GM12878 (cell line): Measurements from ENCODE around the gene IER2. TPM values are rescaled to one million over a fixed set of nuclear protein-coding genes. Genes with fewer than 3 reads are reported as not detected.

Experiments
- BRCA1 ChIP-seq: IDR thresholded peaks from 2 replicates; pipeline ENCODE4 v1.6.1; 2011; ENCODE audit warnings: low read depth, low read length, improper control_type of control experiment
- CHD2 ChIP-seq: IDR thresholded peaks from 2 replicates; pipeline ENCODE4 v1.6.1; 2011; ENCODE audit warnings: low read depth, low read length, improper control_type of control experiment, borderline replicate concordance
- DPF2 ChIP-seq: fragments of 450-650 bp; IDR thresholded peaks from 2 replicates; pipeline ENCODE4 v1.6.1; 2017; ENCODE audit warnings: mild to moderate bottlenecking
- E2F4 ChIP-seq: IDR thresholded peaks from 2 replicates; pipeline ENCODE4 v1.6.1; 2012; ENCODE audit warnings: low read depth, low read length, improper control_type of control experiment
- IKZF2 ChIP-seq, 2 experiments: fragments of 450-650 bp; IDR thresholded peaks; 2 replicates each; pipeline ENCODE4 v1.6.1; 2017; ENCODE audit warnings: mild to moderate bottlenecking in 2 of 2, moderate library complexity in 2 of 2
- IRF4 ChIP-seq: IDR thresholded peaks from 2 replicates; pipeline ENCODE4 v1.6.1; 2011; ENCODE audit warnings: low read depth, low read length
- MTA3 ChIP-seq: IDR thresholded peaks from 2 replicates; pipeline ENCODE4 v1.6.1; 2012; ENCODE audit warnings: low read length, inconsistent platforms, borderline replicate concordance
- NFYB ChIP-seq: IDR thresholded peaks from 2 replicates; pipeline ENCODE4 v1.6.1; 2011; ENCODE audit warnings: low read depth, mild to moderate bottlenecking, low read length, improper control_type of control experiment, moderate library complexity; ENCODE audit not compliant: insufficient read depth
- NR2F1 ChIP-seq: fragments of 450-650 bp; conservative IDR thresholded peaks from 2 replicates; pipeline ENCODE4 v1.6.1; 2017; ENCODE audit warnings: mild to moderate bottlenecking
- PML ChIP-seq: IDR thresholded peaks from 2 replicates; pipeline ENCODE4 v1.6.1; 2012; ENCODE audit warnings: low read length, inconsistent platforms
- POLR2A ChIP-seq: IDR thresholded peaks from 2 replicates; pipeline ENCODE4 v1.6.1; 2011; ENCODE audit warnings: low read depth, mild to moderate bottlenecking, low read length
- RAD21 ChIP-seq: IDR thresholded peaks from 2 replicates; pipeline ENCODE4 v1.6.1; 2011; ENCODE audit warnings: mild to moderate bottlenecking, low read depth, low read length, moderate library complexity; ENCODE audit not compliant: insufficient read depth
- RELB ChIP-seq: fragments of 450-650 bp; IDR thresholded peaks from 2 replicates; pipeline ENCODE4 v1.6.1; 2017; ENCODE audit warnings: low read depth, mild to moderate bottlenecking, moderate library complexity
- SIN3A ChIP-seq: IDR thresholded peaks from 2 replicates; pipeline ENCODE4 v1.6.1; 2012; ENCODE audit warnings: low read depth, low read length, improper control_type of control experiment
- ZBED1 ChIP-seq: IDR thresholded peaks from 2 replicates; pipeline ENCODE4 v1.6.1; 2016; ENCODE audit warnings: borderline replicate concordance
- ZBTB40 ChIP-seq: fragments of 450-650 bp; IDR thresholded peaks from 2 replicates; pipeline ENCODE4 v1.6.1; 2016; ENCODE audit warnings: mild to moderate bottlenecking, moderate library complexity, borderline replicate concordance
- ZNF24 ChIP-seq: fragments of 450-650 bp; IDR thresholded peaks from 2 replicates; pipeline ENCODE4 v1.6.1; 2017; ENCODE audit warnings: antibody characterized with exemption, mild to moderate bottlenecking
- polyA plus RNA-seq, 11 experiments: library from polyadenylated mRNA; depleted of rRNA in 4 of 11; unstranded in 6 of 11; stranded (reverse) in 5 of 11; fragments of >200 nt; fragmentation: Nextera tagmentation in 4 of 11; fragmentation: Illumina TruSeq in 1 of 11; extraction: Ambion mirVana in 4 of 11; extraction: Trizol in 1 of 11; gene quantifications; 1 replicate in 1 of 11; 2 replicates in 10 of 11; pipeline versions ENCODE4 v1.2.1 to v1.2.3, GENCODE V29; 2011 to 2016; ENCODE audit warnings: inconsistent platforms in 2 of 11, missing spikeins in 2 of 11, low read depth in 1 of 11
- total RNA-seq, 4 experiments: library from RNA; depleted of rRNA in 3 of 4; stranded (reverse); fragments of >200 nt in 3 of 4; fragmentation: Illumina TruSeq in 1 of 4; extraction: Trizol in 1 of 4; gene quantifications; 2 replicates each; pipeline versions ENCODE4 v1.2.1 to v1.2.3, GENCODE V29; 2013 to 2021
- TF ChIP-seq, protein P1 (sequence below): IDR thresholded peaks from 2 replicates; pipeline ENCODE4 v1.6.1; 2012; ENCODE audit warnings: improper control_type of control experiment, low read depth, low read length; ENCODE audit not compliant: insufficient replicate concordance

IER2 gene
- total and polyA plus RNA-seq, 10 of the 15 experiments (the other 5 are each of a cell fraction or from before 2014, with no cell fraction given), result 2.8 to 94.5 (median 24.9) TPM

GRCh38 chr19:13162724-13163608 is 12.8 kb downstream of the IER2 start (continued):
- no peak for TF ChIP-seq RAD21
- no peak for TF ChIP-seq MTA3
- no peak for TF ChIP-seq E2F4
- TF ChIP-seq CHD2, result 0 out of 2 replicates have a peak, but pooled peaks have one; percentile 34
- TF ChIP-seq, protein P1, sequence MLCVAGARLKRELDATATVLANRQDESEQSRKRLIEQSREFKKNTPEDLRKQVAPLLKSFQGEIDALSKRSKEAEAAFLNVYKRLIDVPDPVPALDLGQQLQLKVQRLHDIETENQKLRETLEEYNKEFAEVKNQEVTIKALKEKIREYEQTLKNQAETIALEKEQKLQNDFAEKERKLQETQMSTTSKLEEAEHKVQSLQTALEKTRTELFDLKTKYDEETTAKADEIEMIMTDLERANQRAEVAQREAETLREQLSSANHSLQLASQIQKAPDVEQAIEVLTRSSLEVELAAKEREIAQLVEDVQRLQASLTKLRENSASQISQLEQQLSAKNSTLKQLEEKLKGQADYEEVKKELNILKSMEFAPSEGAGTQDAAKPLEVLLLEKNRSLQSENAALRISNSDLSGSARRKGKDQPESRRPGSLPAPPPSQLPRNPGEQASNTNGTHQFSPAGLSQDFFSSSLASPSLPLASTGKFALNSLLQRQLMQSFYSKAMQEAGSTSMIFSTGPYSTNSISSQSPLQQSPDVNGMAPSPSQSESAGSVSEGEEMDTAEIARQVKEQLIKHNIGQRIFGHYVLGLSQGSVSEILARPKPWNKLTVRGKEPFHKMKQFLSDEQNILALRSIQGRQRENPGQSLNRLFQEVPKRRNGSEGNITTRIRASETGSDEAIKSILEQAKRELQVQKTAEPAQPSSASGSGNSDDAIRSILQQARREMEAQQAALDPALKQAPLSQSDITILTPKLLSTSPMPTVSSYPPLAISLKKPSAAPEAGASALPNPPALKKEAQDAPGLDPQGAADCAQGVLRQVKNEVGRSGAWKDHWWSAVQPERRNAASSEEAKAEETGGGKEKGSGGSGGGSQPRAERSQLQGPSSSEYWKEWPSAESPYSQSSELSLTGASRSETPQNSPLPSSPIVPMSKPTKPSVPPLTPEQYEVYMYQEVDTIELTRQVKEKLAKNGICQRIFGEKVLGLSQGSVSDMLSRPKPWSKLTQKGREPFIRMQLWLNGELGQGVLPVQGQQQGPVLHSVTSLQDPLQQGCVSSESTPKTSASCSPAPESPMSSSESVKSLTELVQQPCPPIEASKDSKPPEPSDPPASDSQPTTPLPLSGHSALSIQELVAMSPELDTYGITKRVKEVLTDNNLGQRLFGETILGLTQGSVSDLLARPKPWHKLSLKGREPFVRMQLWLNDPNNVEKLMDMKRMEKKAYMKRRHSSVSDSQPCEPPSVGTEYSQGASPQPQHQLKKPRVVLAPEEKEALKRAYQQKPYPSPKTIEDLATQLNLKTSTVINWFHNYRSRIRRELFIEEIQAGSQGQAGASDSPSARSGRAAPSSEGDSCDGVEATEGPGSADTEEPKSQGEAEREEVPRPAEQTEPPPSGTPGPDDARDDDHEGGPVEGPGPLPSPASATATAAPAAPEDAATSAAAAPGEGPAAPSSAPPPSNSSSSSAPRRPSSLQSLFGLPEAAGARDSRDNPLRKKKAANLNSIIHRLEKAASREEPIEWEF, result no peak
- peak; percentile 55; the same call in 1 of the 2 replicates for TF ChIP-seq DPF2
- TF ChIP-seq ZNF24, result no peak
- 0 out of 2 replicates have a peak, but pooled peaks have one; percentile 10 for TF ChIP-seq RELB
- TF ChIP-seq ZBTB40, result no peak
- no peak for TF ChIP-seq NFYB
- TF ChIP-seq NR2F1, result peak; percentile 55; the same call in 1 of the 2 replicates
- no peak for TF ChIP-seq SIN3A
- TF ChIP-seq POLR2A, result peak; percentile 81
- TF ChIP-seq ZBED1, result no peak; the same call in 1 of the 2 replicates
- peak in 1 of 2 experiments; percentile 59; a peak in 1 of 4 replicates for TF ChIP-seq IKZF2 (IDR thresholded peaks at IDR 0.05)
- TF ChIP-seq PML, result peak; percentile 35; the same call in 1 of the 2 replicates
- TF ChIP-seq IRF4, result no peak
- TF ChIP-seq BRCA1, result no peak
